Mesendoderm (in vitro differentiated cells): ENCODE data around the gene ALDH1A3.

Experiments
- DNase-seq: peaks from one replicate; pipeline ENCODE4 v3.0.0; 2013
- H2AK5ac ChIP-seq: 2 replicates; pipeline ENCODE4 v1.6.1; 2013; ENCODE audit warnings: low read length, inconsistent platforms
- H2BK120ac ChIP-seq: 2 replicates; pipeline ENCODE4 v1.6.1; 2013; ENCODE audit warnings: low read depth, mild to moderate bottlenecking, low read length, moderate library complexity, mixed read lengths
- H2BK15ac ChIP-seq: replicated peaks from 2 replicates; pipeline ENCODE4 v1.6.1; 2013; ENCODE audit warnings: low read depth, mild to moderate bottlenecking, moderate library complexity
- H2BK5ac ChIP-seq: 2 replicates; pipeline ENCODE4 v1.6.1; 2013; ENCODE audit warnings: low read length, inconsistent platforms
- H3K18ac ChIP-seq: 2 replicates; pipeline ENCODE4 v1.6.1; 2013; ENCODE audit warnings: mild to moderate bottlenecking, low read length, mixed read lengths
- H3K23ac ChIP-seq: one replicate; pipeline ENCODE4 v1.6.1; 2013; ENCODE audit warnings: low read length
- H3K27ac ChIP-seq: 2 replicates; pipeline ENCODE4 v1.5.1; 2013; ENCODE audit warnings: low read depth, mild to moderate bottlenecking, inconsistent platforms, low read length, moderate library complexity
- H3K27me3 ChIP-seq: 2 replicates; pipeline ENCODE4 v1.6.1; 2013; ENCODE audit warnings: low read length, control low read depth, mild to moderate bottlenecking, inconsistent platforms; ENCODE audit not compliant: insufficient read depth, poor library complexity
- H3K36me3 ChIP-seq: 2 replicates; pipeline ENCODE4 v1.6.1; 2013; ENCODE audit warnings: low read length, inconsistent platforms; ENCODE audit not compliant: control insufficient read depth, insufficient read depth
- H3K4ac ChIP-seq: one replicate; pipeline ENCODE4 v1.6.1; 2013; ENCODE audit warnings: low read depth, mild to moderate bottlenecking, low read length, moderate library complexity
- H3K4me1 ChIP-seq: 2 replicates; pipeline ENCODE4 v1.6.1; 2013; ENCODE audit warnings: low read depth, low read length, inconsistent platforms; ENCODE audit not compliant: control insufficient read depth
- H3K4me2 ChIP-seq: 2 replicates; pipeline ENCODE4 v1.6.1; 2013; ENCODE audit warnings: low read length
- H3K4me3 ChIP-seq: 2 replicates; pipeline ENCODE4 v1.5.1; 2013; ENCODE audit warnings: mild to moderate bottlenecking, low read length
- H3K56ac ChIP-seq: one replicate; pipeline ENCODE4 v1.6.1; 2013; ENCODE audit warnings: low read length
- H3K79me1 ChIP-seq: 2 replicates; pipeline ENCODE4 v1.6.1; 2013; ENCODE audit warnings: low read length, inconsistent platforms
- H3K79me2 ChIP-seq: 2 replicates; pipeline ENCODE4 v1.6.1; 2013; ENCODE audit warnings: mild to moderate bottlenecking, low read length; ENCODE audit not compliant: control insufficient read depth, insufficient read depth
- H3K9ac ChIP-seq: 2 replicates; pipeline ENCODE4 v1.6.1; 2013; ENCODE audit warnings: low read length, inconsistent platforms
- H4K5ac ChIP-seq: one replicate; pipeline ENCODE4 v1.6.1; 2013; ENCODE audit warnings: low read length
- H4K8ac ChIP-seq: one replicate; pipeline ENCODE4 v1.6.1; 2013; ENCODE audit warnings: low read depth, mild to moderate bottlenecking, control low read depth, low read length, moderate library complexity
- WGBS: extraction: QIAGEN DNeasy Blood & Tissue Kit; methylation state at CpG from one replicate; pipeline ENCODE4 v1.1.7; 2013; ENCODE audit warnings: low lambda C conversion rate, missing lambda C conversion rate; ENCODE audit not compliant: insufficient coverage; ENCODE audit errors: extremely low coverage; 5-methylcytosine and 5-hydroxymethylcytosine counted together

Gene ALDH1A3

DNA sequence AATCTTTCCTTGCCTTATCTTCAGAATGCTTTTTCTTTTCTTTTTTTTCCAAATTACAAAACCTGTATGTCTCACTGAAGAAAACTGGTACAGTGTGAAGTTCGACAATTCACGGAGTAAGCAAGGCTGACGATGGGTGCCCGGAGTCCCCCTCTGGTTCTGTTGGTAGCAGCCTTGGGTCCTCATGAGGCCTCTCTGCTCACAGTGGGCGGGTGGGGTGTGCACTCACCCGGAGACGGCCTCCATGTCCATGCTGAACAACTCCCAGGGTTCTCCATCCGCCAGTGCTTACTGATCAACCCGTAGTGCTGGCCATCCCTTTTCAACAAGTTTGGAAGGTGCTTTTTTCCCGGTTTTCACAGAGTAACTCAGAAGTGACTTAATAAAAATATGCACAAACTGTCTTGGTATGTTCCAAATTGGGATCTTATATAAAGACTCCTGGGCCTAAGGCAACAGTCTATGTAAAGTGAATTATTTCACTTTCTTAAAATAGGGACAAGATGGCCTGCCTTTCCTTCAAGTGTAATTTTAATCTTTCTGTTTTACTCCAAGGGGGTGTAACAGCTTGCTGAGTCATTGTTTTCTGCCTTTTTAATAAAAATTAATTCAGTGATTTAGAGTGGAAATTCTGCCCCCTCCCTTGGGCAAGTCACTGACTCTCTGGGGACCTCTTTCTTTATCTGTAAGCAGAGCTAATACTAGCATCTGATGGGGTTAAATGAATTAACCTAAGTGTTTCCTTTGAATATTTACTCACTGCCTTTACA, 63.2 kb downstream of the ALDH1A3 start:
- Histone ChIP-seq H3K9ac (no peak overlapping the region), H3K4ac (no peak overlapping the region), H3K79me2 (no peaks in the 10 kb centered on the region), H3K36me3 (no peaks in the 10 kb centered on the region), H2BK120ac (no peak overlapping the region), H3K4me2 (no peak overlapping the region), H3K18ac (no peak overlapping the region), H3K23ac (no peak overlapping the region), H3K4me1 (no peaks in the 10 kb centered on the region), H2BK15ac (no peak overlapping the region), H3K56ac (no peak overlapping the region), H2BK5ac (no peak overlapping the region), H4K8ac (no peak overlapping the region), H3K27ac (no peak overlapping the region), H4K5ac (no peak overlapping the region), H3K79me1 (no peaks in the 10 kb centered on the region), H3K4me3 (no peak overlapping the region), H2AK5ac (no peak overlapping the region), H3K27me3 (no peaks in the 10 kb centered on the region)
- no peak for DNase-seq
- WGBS: no CpG with 5 or more reads among the region's 10 CpGs

DNA sequence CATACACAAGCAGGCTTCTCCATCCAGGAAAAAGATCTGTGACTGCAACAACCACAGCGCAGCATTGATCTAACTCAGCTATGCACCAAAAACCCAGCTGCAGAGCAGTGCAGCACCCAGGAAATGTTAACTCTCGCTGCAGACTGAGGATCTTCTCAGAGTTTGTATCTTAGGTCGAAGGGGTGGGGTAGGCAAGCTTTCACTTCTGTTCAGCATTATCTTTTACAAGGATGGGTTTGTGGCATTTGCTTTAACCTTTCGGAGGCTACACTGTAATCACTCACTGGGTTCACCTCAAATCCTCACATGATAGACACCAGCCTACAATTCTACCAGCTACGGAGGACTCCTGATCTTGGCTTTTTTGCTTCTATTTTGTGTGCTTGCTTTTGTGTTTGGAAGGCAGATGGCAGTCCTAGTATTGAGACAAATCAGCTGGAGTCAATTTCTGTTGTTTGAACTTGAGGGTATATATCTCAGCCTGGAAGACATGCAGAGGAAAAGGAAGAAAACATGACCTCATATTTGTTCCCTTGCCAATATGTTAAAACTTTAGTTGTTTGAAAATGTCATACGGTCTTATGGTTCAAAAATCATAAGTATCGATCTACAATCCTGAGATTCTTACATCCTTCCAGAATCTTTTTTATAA, 64.7 kb downstream of the ALDH1A3 start:
- Histone ChIP-seq H2AK5ac (no peak overlapping the region), H4K8ac (no peak overlapping the region), H3K4me2 (no peak overlapping the region), H3K27me3 (no peaks in the 10 kb centered on the region), H3K79me2 (no peaks in the 10 kb centered on the region), H2BK5ac (no peak overlapping the region), H4K5ac (no peak overlapping the region), H3K56ac (no peak overlapping the region), H3K4me1 (no peaks in the 10 kb centered on the region), H3K79me1 (no peaks in the 10 kb centered on the region), H3K36me3 (no peaks in the 10 kb centered on the region), H2BK120ac (no peak overlapping the region), H3K23ac (no peak overlapping the region), H3K18ac (no peak overlapping the region), H3K9ac (no peak overlapping the region), H2BK15ac (no peak overlapping the region), H3K4ac (no peak overlapping the region), H3K4me3 (no peak overlapping the region), H3K27ac (no peak overlapping the region)
- DNase-seq: no peak
- no CpG with 5 or more reads among the region's 7 CpGs for WGBS

DNA sequence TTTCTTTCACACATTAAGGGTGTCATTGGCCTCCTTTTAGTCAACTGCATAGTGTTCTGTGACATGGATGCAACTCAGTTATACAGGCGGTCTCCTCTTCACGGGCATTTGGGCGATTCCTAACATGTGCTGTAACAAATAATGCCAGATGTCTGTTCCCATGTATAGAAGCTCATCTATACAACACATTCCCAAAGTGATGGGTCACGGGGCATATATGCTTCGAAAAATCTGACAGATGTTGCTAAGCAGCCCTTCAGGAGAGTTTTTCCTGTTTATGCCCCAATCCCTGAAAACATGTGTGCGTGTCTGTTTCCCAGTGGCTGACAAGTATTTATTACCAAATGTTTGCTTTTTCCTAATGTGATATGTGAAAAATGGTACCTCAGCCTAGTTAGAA, 65.4 kb downstream of the ALDH1A3 start:
- no peak overlapping the region for H3K4ac ChIP-seq
- no peaks in the 10 kb centered on the region for H3K36me3 ChIP-seq
- no peaks in the 10 kb centered on the region for H3K27me3 ChIP-seq
- H3K18ac ChIP-seq: no peak overlapping the region
- H3K79me2 ChIP-seq: no peaks in the 10 kb centered on the region
- DNase-seq: no peak
- H3K23ac ChIP-seq: no peak overlapping the region
- H3K4me2 ChIP-seq: no peak overlapping the region
- no peaks in the 10 kb centered on the region for H3K4me1 ChIP-seq
- no peak overlapping the region for H2BK15ac ChIP-seq
- H4K5ac ChIP-seq: no peak overlapping the region
- H3K79me1 ChIP-seq: no peaks in the 10 kb centered on the region
- no peak overlapping the region for H3K56ac ChIP-seq
- no peak overlapping the region for H4K8ac ChIP-seq
- H3K9ac ChIP-seq: no peak overlapping the region
- no CpG with 5 or more reads among the region's 6 CpGs for WGBS
- no peak overlapping the region for H2BK120ac ChIP-seq
- H2AK5ac ChIP-seq: no peak overlapping the region
- H2BK5ac ChIP-seq: no peak overlapping the region
- H3K27ac ChIP-seq: no peak overlapping the region
- H3K4me3 ChIP-seq: no peak overlapping the region

DNA sequence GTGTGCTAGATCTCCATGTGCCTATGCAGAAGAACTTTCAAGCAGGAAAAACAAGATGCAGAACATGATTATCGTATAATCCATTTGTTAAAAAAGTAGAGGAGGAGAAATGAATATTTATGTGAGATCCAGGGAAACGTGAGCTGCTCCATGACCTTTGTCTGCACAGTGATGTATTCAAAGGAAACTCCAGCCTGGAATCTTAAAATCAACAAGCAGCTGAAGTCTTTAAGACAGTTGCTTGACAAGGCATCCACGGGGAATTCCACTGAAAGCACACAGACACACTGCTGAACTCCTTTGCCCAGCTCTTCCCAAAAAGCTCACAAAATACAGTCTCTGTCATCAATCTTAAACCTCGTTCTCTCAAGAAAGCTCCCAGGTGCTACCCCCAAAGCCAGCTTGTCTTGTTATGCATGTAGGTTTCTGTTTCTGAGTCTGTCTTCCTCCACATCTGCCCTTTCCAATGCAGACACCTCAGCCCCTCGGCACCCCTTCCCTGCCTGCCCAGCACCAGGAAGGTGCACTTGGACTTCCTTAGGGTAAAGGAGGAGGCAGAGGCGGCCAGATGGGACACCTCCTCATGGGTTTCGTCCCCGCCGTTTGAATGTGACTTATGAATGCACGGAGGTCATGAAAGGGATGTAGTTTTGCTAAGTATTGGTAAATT, 68.3 kb downstream of the ALDH1A3 start:
- no peaks in the 10 kb centered on the region for H3K36me3 ChIP-seq
- no peak overlapping the region for H2BK120ac ChIP-seq
- no peak overlapping the region for H3K4ac ChIP-seq
- no peaks in the 10 kb centered on the region for H3K4me1 ChIP-seq
- H2AK5ac ChIP-seq: no peak overlapping the region
- no peak overlapping the region for H4K5ac ChIP-seq
- WGBS: no CpG with 5 or more reads among the region's 10 CpGs
- no peak overlapping the region for H3K56ac ChIP-seq
- H3K79me1 ChIP-seq: no peaks in the 10 kb centered on the region
- H3K27ac ChIP-seq: no peak overlapping the region
- H3K23ac ChIP-seq: no peak overlapping the region
- no peak overlapping the region for H3K9ac ChIP-seq
- no peak overlapping the region for H3K4me2 ChIP-seq
- no peak overlapping the region for H2BK5ac ChIP-seq
- no peak for DNase-seq
- no peak overlapping the region for H3K18ac ChIP-seq
- H3K79me2 ChIP-seq: no peaks in the 10 kb centered on the region
- no peaks in the 10 kb centered on the region for H3K27me3 ChIP-seq
- no peak overlapping the region for H4K8ac ChIP-seq
- no peak overlapping the region for H3K4me3 ChIP-seq
- H2BK15ac ChIP-seq: no peak overlapping the region

DNA sequence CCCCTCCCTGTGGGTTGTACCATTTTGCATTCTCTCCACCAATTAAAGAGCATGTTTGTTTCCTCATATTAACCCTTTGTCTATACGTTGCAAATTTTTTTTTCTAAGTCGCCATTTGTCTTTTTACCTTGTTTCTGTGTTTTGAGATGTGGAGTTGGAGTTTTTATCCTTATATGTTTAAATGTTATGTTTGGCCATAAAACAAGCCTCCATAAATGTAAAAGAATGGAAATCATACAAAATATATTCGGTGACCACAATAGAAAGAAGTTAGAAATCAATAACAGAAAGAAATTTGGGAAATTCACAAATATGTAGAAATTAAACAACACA, 68.8 kb downstream of the ALDH1A3 start:
- no peak overlapping the region for H2BK5ac ChIP-seq
- H3K79me2 ChIP-seq: no peaks in the 10 kb centered on the region
- no peak overlapping the region for H2AK5ac ChIP-seq
- no peaks in the 10 kb centered on the region for H3K4me1 ChIP-seq
- H3K4ac ChIP-seq: no peak overlapping the region
- H3K9ac ChIP-seq: no peak overlapping the region
- no peak overlapping the region for H2BK120ac ChIP-seq
- no peak overlapping the region for H4K8ac ChIP-seq
- WGBS: no CpG with 5 or more reads among the region's 3 CpGs
- H3K18ac ChIP-seq: no peak overlapping the region
- no peak overlapping the region for H4K5ac ChIP-seq
- H3K4me3 ChIP-seq: no peak overlapping the region
- H3K79me1 ChIP-seq: no peaks in the 10 kb centered on the region
- no peak overlapping the region for H3K56ac ChIP-seq
- H3K36me3 ChIP-seq: no peaks in the 10 kb centered on the region
- H3K23ac ChIP-seq: no peak overlapping the region
- H2BK15ac ChIP-seq: no peak overlapping the region
- no peak for DNase-seq
- H3K27me3 ChIP-seq: no peaks in the 10 kb centered on the region
- H3K27ac ChIP-seq: no peak overlapping the region
- no peak overlapping the region for H3K4me2 ChIP-seq
